SK-MEL-5 (cell line): ENCODE measurements around the gene G0S2. TPM values are rescaled to one million over a fixed set of nuclear protein-coding genes. Genes with fewer than 3 reads are reported as not detected.

ENCODE experiments used
- DNase-seq: peaks from one replicate; pipeline ENCODE4 v3.0.0-alpha.2; 2016; ENCODE audit warnings: low read depth, low spot score
- in situ Hi-C: cut with HindIII; loops from 2 replicates; pipeline ENCODE4 v1.10.0; 2016; ENCODE audit warnings: low sequenced_read_pairs, high pct_unique_total_duplicates, low pct_unique_long_range_greater_than_20kb
- total RNA-seq: library from RNA; depleted of rRNA; stranded (reverse); fragments of >200 nt; shearing (Covaris generic); gene quantifications from 2 replicates; pipeline ENCODE4 v1.2.3, GENCODE V29; 2014

G0S2 gene
- total RNA-seq, 1 experiment from 2014 or later: 0.18 TPM

- no peak for DNase-seq
- in situ Hi-C loops: no loop called here
Measured at GRCh38 chr1:209702832-209703231, 27.6 kb downstream of the G0S2 start.

- no peak for DNase-seq
- in situ Hi-C loops: no loop called here
Measured at GRCh38 chr1:209703834-209704504, 28.8 kb downstream of the G0S2 start.

- no peak for DNase-seq
- in situ Hi-C loops: no loop called here
Measured at GRCh38 chr1:209704584-209704983, 29.4 kb downstream of the G0S2 start, which contains the start of gene HSD11B1. Gene HSD11B1, plus strand, starts transcription at chr1:209704846. Its CDS starts 97 bp downstream, at chr1:209704943.

GRCh38 chr1:209705033-209705598 lies 29.9 kb downstream of the G0S2 start:
- no peak for DNase-seq
- in situ Hi-C loops: no loop called here

- no peak for DNase-seq
- in situ Hi-C loops: no loop called here
Measured at GRCh38 chr1:209706622-209707021, 31.4 kb downstream of the G0S2 start.

- no peak for DNase-seq
- in situ Hi-C loops: no loop called here
Measured at GRCh38 chr1:209707308-209707707, 32.1 kb downstream of the G0S2 start.

GRCh38 chr1:209708297-209708696 lies 33.1 kb downstream of the G0S2 start:
- in situ Hi-C loops: no loop called here

GRCh38 chr1:209710093-209710492 lies 34.9 kb downstream of the G0S2 start:
- no peak for DNase-seq
- in situ Hi-C loops: no loop called here

More at GRCh38 chr1:209708297-209708696, 33.1 kb downstream of the G0S2 start:
- no peak for DNase-seq

- DNase-seq: no peak
- in situ Hi-C loops: no loop called here
Measured at GRCh38 chr1:209710847-209711246, 35.6 kb downstream of the G0S2 start.

GRCh38 chr1:209714338-209714737 lies 39.1 kb downstream of the G0S2 start:
- in situ Hi-C loops: no loop called here
- DNase-seq: no peak

- no peak for DNase-seq
- in situ Hi-C loops: no loop called here
Measured at GRCh38 chr1:209715314-209715713, 40.1 kb downstream of the G0S2 start.

GRCh38 chr1:209717818-209718217 lies 42.6 kb downstream of the G0S2 start:
- DNase-seq: no peak
- in situ Hi-C loops: no loop called here

- in situ Hi-C loops: no loop called here
Measured at GRCh38 chr1:209720326-209720725, 45.1 kb downstream of the G0S2 start.

GRCh38 chr1:209720826-209721225 lies 45.6 kb downstream of the G0S2 start:
- in situ Hi-C loops: no loop called here

More at GRCh38 chr1:209720326-209720725, 45.1 kb downstream of the G0S2 start:
- no peak for DNase-seq

GRCh38 chr1:209721323-209721722 lies 46.1 kb downstream of the G0S2 start:
- in situ Hi-C loops: no loop called here
- DNase-seq: no peak

More at GRCh38 chr1:209720826-209721225, 45.6 kb downstream of the G0S2 start:
- no peak for DNase-seq

GRCh38 chr1:209723265-209723664 lies 48.1 kb downstream of the G0S2 start:
- in situ Hi-C loops: no loop called here
- DNase-seq: no peak

- no peak for DNase-seq
- in situ Hi-C loops: no loop called here
Measured at GRCh38 chr1:209723756-209724693, 48.8 kb downstream of the G0S2 start.
